HCT116 (cell line): ENCODE results near the gene ACTR8.

Experiments used
- ATF3 ChIP-seq: IDR thresholded peaks from 2 replicates; pipeline ENCODE4 v1.6.1; 2012
- CEBPB ChIP-seq: IDR thresholded peaks from 2 replicates; pipeline ENCODE4 v1.6.1; 2012; ENCODE audit warnings: low read depth
- CTCF ChIP-seq, 3 experiments: fragments of 200-600 bp in 1 of 3; sonication (generic) in 1 of 3; IDR thresholded peaks in 2 of 3; conservative IDR thresholded peaks in 1 of 3; 2 replicates each; pipeline ENCODE4 v1.5.1; 2012 to 2017; ENCODE audit warnings: low read depth in 2 of 3, low read length in 2 of 3, antibody characterized with exemption in 1 of 3, borderline replicate concordance in 1 of 3, control low read depth in 1 of 3, mild to moderate bottlenecking in 1 of 3, mixed read lengths in 1 of 3, mixed run types in 1 of 3, moderate library complexity in 1 of 3; ENCODE audit not compliant: insufficient read depth in 1 of 3
- EZH2 ChIP-seq: fragments of 200-600 bp; sonication (generic); IDR thresholded peaks from 2 replicates; pipeline ENCODE4 v1.6.1; 2017; ENCODE audit warnings: antibody characterized with exemption, mixed run types
- EZH2phosphoT487 ChIP-seq: fragments of 200-600 bp; IDR thresholded peaks from 2 replicates; pipeline ENCODE4 v1.6.1; 2018; ENCODE audit warnings: antibody characterized with exemption, borderline replicate concordance
- JUND ChIP-seq: IDR thresholded peaks from 2 replicates; pipeline ENCODE4 v1.6.1; 2012
- MAX ChIP-seq: IDR thresholded peaks from 2 replicates; pipeline ENCODE4 v1.6.1; 2012
- POLR2A ChIP-seq: IDR thresholded peaks from 2 replicates; pipeline ENCODE4 v1.7.0; 2011; ENCODE audit warnings: borderline replicate concordance; ENCODE audit not compliant: insufficient read depth, insufficient read length; ENCODE audit errors: extremely low read depth
- POLR2AphosphoS5 ChIP-seq: IDR thresholded peaks from 2 replicates; pipeline ENCODE4 v1.6.1; 2011; ENCODE audit warnings: mild to moderate bottlenecking, low read depth, low read length, moderate library complexity
- RAD21 ChIP-seq: IDR thresholded peaks from 2 replicates; pipeline ENCODE4 v1.6.1; 2012; ENCODE audit warnings: low read depth, mild to moderate bottlenecking
- SIN3A ChIP-seq: IDR thresholded peaks from 2 replicates; pipeline ENCODE4 v1.6.1; 2012; ENCODE audit warnings: low read depth
- SP1 ChIP-seq: IDR thresholded peaks from 2 replicates; pipeline ENCODE4 v1.6.1; 2012; ENCODE audit warnings: low read depth
- SRF ChIP-seq: IDR thresholded peaks from 2 replicates; pipeline ENCODE4 v1.6.1; 2012; ENCODE audit warnings: low read depth
- YY1 ChIP-seq: IDR thresholded peaks from 2 replicates; pipeline ENCODE4 v1.6.1; 2011; ENCODE audit warnings: low read length, low read depth, moderate library complexity, mild to moderate bottlenecking; ENCODE audit not compliant: insufficient replicate concordance; ENCODE audit errors: extremely low read depth

- TF ChIP-seq RAD21 (no peak), CTCF (IDR thresholded peaks at IDR 0.05 in 2 of 3, conservative IDR thresholded peaks at IDR 0.05 in 1 of 3; ENCODE audit: borderline replicate concordance in 1 of 3, insufficient read depth in 1 of 3, low read depth in 2 of 3, low read length in 2 of 3) (no peak), POLR2A (no peak), POLR2AphosphoS5 (no peak), JUND (no peak), MAX (no peak), CEBPB (no peak), EZH2phosphoT487 (no peak), SRF (no peak), YY1 (no peak), SIN3A (no peak), ATF3 (no peak), EZH2 (no peak), SP1 (no peak)
Measured at GRCh38 chr3:53862241-53862640, 19.7 kb downstream of the ACTR8 start.
